ENCODE results near the gene MRPL28. TPM values are rescaled to one million over a fixed set of nuclear protein-coding genes. Genes with fewer than 3 reads are reported as not detected.
A peak's percentile ranks its signal among the peaks of the same experiment; 100 is the strongest.

The MRPL28 gene
- total and polyA plus RNA-seq, 4 donors, result 31.9 to 98.9 (median 77.2) TPM

DNA sequence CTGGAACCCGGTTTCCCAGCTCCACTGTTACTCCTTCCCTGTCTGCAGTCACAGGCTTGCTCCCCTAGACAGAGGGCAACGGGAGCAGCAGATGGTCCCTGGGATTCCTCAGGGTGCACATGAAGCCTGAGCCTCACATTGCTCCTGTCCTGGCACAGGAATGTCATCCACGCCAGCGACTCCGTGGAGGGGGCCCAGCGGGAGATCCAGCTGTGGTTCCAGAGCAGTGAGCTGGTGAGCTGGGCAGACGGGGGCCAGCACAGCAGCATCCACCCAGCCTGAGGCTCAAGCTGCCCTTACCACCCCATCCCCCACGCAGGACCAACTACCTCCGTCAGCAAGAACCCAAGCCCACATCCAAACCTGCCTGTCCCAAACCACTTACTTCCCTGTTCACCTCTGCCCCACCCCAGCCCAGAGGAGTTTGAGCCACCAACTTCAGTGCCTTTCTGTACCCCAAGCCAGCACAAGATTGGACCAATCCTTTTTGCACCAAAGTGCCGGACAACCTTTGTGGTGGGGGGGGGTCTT is 29.8 kb upstream of the MRPL28 start:
- peaks cover 0 to 8% (median 0%) of the 10 kb centered on the region in 4 donors for H3K36me3 ChIP-seq (ENCODE audit: control insufficient read depth in 4 of 4, insufficient read depth in 4 of 4, low read length in 4 of 4)
- TF ChIP-seq, protein P1, sequence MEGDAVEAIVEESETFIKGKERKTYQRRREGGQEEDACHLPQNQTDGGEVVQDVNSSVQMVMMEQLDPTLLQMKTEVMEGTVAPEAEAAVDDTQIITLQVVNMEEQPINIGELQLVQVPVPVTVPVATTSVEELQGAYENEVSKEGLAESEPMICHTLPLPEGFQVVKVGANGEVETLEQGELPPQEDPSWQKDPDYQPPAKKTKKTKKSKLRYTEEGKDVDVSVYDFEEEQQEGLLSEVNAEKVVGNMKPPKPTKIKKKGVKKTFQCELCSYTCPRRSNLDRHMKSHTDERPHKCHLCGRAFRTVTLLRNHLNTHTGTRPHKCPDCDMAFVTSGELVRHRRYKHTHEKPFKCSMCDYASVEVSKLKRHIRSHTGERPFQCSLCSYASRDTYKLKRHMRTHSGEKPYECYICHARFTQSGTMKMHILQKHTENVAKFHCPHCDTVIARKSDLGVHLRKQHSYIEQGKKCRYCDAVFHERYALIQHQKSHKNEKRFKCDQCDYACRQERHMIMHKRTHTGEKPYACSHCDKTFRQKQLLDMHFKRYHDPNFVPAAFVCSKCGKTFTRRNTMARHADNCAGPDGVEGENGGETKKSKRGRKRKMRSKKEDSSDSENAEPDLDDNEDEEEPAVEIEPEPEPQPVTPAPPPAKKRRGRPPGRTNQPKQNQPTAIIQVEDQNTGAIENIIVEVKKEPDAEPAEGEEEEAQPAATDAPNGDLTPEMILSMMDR (IDR thresholded peaks at IDR 0.05; ENCODE audit: control extremely low read depth, extremely low read depth), result no peak
- no peak overlapping the region for H3K4me3 ChIP-seq
- peaks cover 0 to 17% (median 0%) of the 10 kb centered on the region in 5 donors for H3K4me1 ChIP-seq (ENCODE audit: control insufficient read depth in 5 of 5, insufficient read depth in 5 of 5, low read length in 5 of 5)
- H3K9ac ChIP-seq (ENCODE audit: insufficient read depth in 1 of 2, low read length in 2 of 2), result no peak overlapping the region
- H3K27ac ChIP-seq (ENCODE audit: low read depth in 1 of 2, low read length in 1 of 2), result peak overlapping the region in 1 of 2 donors; percentile 62
- WGBS, 2 donors, result 64 to 79% methylated on average over 10 of the region's 10 CpGs
- H3K9me3 ChIP-seq (ENCODE audit: control insufficient read depth in 4 of 4, insufficient read depth in 3 of 4, low read length in 3 of 4), result no peaks in the 10 kb centered on the region
- H3K27me3 ChIP-seq (ENCODE audit: control insufficient read depth in 3 of 3, insufficient read depth in 3 of 3, low read length in 2 of 3), result no peaks in the 10 kb centered on the region
- no peak for DNase-seq
- ATAC-seq (ENCODE audit: insufficient read depth, low FRiP score), result no peak

DNA sequence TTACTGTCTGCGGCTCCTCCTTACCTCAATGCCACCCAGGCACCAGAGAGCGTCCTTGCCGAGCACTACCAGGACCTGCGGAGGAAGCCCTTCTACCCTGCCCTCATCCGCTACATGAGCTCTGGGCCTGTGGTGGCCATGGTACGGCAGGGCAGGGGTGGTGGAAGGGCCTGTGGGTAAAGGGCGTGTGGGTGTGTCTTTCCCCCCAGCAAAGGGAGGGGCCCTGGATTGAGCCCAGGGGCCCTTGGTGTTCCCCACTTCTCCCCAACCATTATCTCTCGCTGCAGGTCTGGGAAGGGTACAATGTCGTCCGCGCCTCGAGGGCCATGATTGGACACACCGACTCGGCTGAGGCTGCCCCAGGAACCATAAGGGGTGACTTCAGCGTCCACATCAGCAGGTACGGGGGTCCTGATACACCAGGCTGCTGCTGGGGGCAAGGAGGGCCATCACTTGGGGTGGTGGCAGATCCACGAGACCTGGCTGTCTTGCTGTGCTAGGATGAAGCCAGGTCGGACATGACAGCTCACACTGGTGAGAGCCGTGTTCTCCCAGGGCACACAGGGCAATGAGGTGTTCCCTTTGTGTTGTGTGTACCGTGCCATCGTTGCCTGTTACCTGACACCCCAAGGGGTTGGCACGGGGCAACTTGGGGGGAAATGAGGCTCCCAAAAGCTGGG is 29.1 kb upstream of the MRPL28 start:
- DNase-seq (no peak), ATAC-seq (ENCODE audit: insufficient read depth, low FRiP score) (no peak)
- no peak overlapping the region for H3K9ac ChIP-seq (ENCODE audit: insufficient read depth in 1 of 2, low read length in 2 of 2)
- no peaks in the 10 kb centered on the region for H3K27me3 ChIP-seq (ENCODE audit: control insufficient read depth in 3 of 3, insufficient read depth in 3 of 3, low read length in 2 of 3)
- 86 to 89% methylated on average over 22 of the region's 22 CpGs for WGBS, 2 donors
- H3K27ac ChIP-seq (ENCODE audit: low read depth in 1 of 2, low read length in 1 of 2), result no peak overlapping the region
- H3K4me1 ChIP-seq (ENCODE audit: control insufficient read depth in 5 of 5, insufficient read depth in 5 of 5, low read length in 5 of 5), result peaks cover 0 to 17% (median 0%) of the 10 kb centered on the region in 5 donors
- no peak overlapping the region for H3K4me3 ChIP-seq
- H3K36me3 ChIP-seq (ENCODE audit: control insufficient read depth in 4 of 4, insufficient read depth in 4 of 4, low read length in 4 of 4), result peaks cover 0 to 8% (median 0%) of the 10 kb centered on the region in 4 donors
- no peaks in the 10 kb centered on the region for H3K9me3 ChIP-seq (ENCODE audit: control insufficient read depth in 4 of 4, insufficient read depth in 3 of 4, low read length in 3 of 4)
- TF ChIP-seq, protein P1 (IDR thresholded peaks at IDR 0.05; ENCODE audit: control extremely low read depth, extremely low read depth), result no peak

DNA sequence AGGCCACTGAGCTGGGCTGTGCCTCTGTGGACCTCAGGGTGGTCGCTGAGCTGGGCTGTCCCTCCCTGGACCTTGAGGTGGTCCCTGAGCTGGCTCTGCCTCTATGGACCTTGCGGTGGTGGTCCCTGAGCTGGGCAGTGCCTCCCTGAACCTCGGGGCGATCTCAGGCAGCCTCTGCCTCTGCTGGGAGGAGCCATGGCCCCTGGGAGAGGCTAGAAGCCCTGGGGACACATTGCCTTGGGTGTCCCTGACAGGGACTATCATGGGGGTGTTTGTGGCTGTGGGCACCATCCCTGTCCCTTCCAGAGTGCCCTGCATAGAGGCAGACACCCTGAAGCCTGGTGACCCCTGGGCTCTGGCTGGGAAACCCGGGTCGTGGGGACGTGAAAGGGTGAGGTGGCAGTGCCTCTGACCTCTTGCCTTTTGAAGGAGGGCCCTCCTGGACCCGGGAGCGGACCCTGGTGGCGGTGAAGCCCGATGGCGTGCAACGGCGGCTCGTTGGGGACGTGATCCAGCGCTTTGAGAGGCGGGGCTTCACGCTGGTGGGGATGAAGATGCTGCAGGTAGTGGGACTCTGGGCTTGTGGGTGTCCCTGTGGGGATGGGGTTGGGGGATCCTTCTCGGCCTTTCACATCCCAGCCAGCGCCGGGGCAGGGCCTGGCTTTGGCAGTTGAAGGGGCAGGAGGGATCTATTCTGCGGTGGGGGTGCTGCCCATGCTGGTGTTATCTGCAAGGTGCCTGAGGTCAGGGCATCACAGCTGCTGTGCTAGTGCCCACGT is 28.4 kb upstream of the MRPL28 start:
- Histone ChIP-seq H3K4me3 (no peak overlapping the region), H3K4me1 (ENCODE audit: control insufficient read depth in 5 of 5, insufficient read depth in 5 of 5, low read length in 5 of 5) (peaks cover 0 to 17% (median 0%) of the 10 kb centered on the region in 5 donors), H3K9ac (ENCODE audit: insufficient read depth in 1 of 2, low read length in 2 of 2) (no peak overlapping the region), H3K36me3 (ENCODE audit: control insufficient read depth in 4 of 4, insufficient read depth in 4 of 4, low read length in 4 of 4) (peaks cover 0 to 8% (median 0%) of the 10 kb centered on the region in 4 donors), H3K27me3 (ENCODE audit: control insufficient read depth in 3 of 3, insufficient read depth in 3 of 3, low read length in 2 of 3) (no peaks in the 10 kb centered on the region), H3K9me3 (ENCODE audit: control insufficient read depth in 4 of 4, insufficient read depth in 3 of 4, low read length in 3 of 4) (no peaks in the 10 kb centered on the region), H3K27ac (ENCODE audit: low read depth in 1 of 2, low read length in 1 of 2) (no peak overlapping the region)
- no peak for DNase-seq
- TF ChIP-seq, protein P1 (IDR thresholded peaks at IDR 0.05; ENCODE audit: control extremely low read depth, extremely low read depth), result no peak
- WGBS, 2 donors, result 82 to 84% methylated on average over 24 of the region's 24 CpGs
- no peak for ATAC-seq (ENCODE audit: insufficient read depth, low FRiP score)
